NCI-H2196 (cell line): ENCODE data around the gene CNBP.

Experiments
- DNase-seq: peaks from one replicate; lab custom pipeline; 2025; ENCODE audit not compliant: unreplicated experiment; lab: John Stamatoyannopoulos, UW

CNBP gene

GRCh38 chr3:129132097-129132866, 51.4 kb downstream of the CNBP start:
- no peak for DNase-seq

- no peak for DNase-seq
Observed at GRCh38 chr3:129131465-129132088, 52.1 kb downstream of the CNBP start.

- no peak for DNase-seq
Observed at GRCh38 chr3:129130291-129130813, 53.3 kb downstream of the CNBP start.

GRCh38 chr3:129128357-129129155, 55.1 kb downstream of the CNBP start:
- DNase-seq: no peak

GRCh38 chr3:129126726-129127280, 56.9 kb downstream of the CNBP start:
- no peak for DNase-seq

GRCh38 chr3:129123314-129124060, 60.2 kb downstream of the CNBP start:
- no peak for DNase-seq

- no peak for DNase-seq
Observed at GRCh38 chr3:129122412-129123011, 61.2 kb downstream of the CNBP start.

- peak; percentile 93 for DNase-seq
Observed at GRCh38 chr3:129121792-129122411, 61.8 kb downstream of the CNBP start, which contains the start of gene RAB43. TSS of gene RAB43 (minus strand) at chr3:129121804. CDS start at chr3:129121489, 315 bp downstream.

- no peak for DNase-seq
Observed at GRCh38 chr3:129121016-129121791, 62.5 kb downstream of the CNBP start.

GRCh38 chr3:129120254-129121004, 63.3 kb downstream of the CNBP start:
- DNase-seq: peak; percentile 70

- DNase-seq: no peak
Observed at GRCh38 chr3:129119365-129120100, 64.2 kb downstream of the CNBP start.

- DNase-seq: no peak
Observed at GRCh38 chr3:129118745-129119144, 65.0 kb downstream of the CNBP start.
